GM21515 (cell line): ENCODE measurements around the gene PARN.
"Not testable (repeated sequence)": the region's sequence is repeated elsewhere in the genome, so short reads cannot be mapped to it uniquely, and the experiment has no call there.

Experiments
- ATAC-seq: cut with Tn5 transposase; IDR thresholded peaks from one replicate; pipeline ENCODE4 v1.9.1; 2021; ENCODE audit not compliant: unreplicated experiment

PARN gene

DNA sequence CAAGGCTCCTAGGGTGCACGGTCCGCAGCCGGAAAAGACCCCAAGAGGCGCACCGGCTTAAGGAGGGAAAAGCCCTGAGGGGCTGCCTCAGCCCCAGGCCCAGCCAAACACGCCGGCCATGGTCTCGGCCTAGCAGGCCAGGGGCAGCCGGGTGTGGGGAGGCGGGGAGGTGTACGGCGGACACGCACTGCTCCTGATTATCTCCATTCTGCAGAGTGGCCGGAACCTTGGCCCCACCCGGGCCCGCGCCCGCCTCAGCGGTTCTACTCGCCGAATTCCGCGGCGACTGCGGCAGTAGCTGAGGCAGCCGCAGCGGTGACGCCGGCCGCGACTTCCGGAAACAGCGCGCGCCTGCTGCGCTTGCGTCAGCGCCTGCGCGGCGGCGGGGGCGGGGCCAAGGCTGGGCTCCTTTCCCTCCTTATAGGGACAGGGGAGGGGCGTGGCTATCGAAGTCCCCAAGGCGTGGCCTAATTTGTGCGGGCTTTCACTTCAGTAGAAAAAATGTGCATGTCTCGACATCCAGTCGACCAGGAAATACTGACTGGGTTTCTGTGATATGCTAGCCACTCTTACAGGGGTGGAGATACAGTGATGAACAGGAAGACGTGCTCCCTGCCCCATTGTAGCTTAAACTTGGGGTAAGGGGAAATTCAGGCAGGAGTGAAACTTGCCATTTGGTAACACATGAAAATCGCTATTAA lies at the start of gene PARN:
TSS of gene PARN (minus strand) at position 342 of the 701 bp plus-strand sequence. CDS start at position 207, 135 bp downstream.
- peak; percentile 43 for ATAC-seq

DNA sequence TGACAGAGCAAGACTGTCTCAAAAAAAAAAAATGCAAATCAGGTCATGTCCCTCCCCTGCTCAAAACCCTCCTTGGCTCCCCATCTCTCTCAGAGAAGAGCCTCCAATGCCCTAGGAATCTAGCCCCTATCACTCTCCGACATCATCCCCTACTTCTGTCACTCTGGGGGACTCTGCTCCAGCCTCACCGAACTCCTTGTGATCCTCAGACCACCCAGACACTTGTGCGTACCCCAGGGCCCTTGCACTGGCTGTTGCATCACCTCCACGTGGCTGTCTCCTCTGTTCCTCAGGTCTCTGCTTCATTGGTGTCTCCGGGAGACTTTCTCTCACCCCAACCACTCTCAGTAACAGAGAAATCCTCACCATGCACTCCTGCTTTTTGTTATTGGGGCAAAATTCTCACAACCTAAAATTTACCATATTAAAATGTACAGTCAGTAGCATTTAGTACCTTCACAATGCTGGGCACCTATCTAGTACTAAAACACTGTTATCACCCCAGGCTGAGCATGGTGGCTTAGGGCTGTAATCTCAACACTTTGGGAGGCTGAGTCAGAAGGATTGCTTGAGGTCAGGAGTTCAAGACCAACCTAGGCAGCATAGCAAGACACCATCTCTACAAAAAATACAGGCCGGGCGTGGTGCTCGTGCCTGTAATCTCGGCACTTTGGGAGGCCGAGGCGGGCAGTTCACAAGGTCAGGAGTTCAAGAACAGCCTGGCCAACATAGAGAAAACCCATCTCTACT lies 48.9 kb upstream of the PARN start:
- ATAC-seq = no peak

DNA sequence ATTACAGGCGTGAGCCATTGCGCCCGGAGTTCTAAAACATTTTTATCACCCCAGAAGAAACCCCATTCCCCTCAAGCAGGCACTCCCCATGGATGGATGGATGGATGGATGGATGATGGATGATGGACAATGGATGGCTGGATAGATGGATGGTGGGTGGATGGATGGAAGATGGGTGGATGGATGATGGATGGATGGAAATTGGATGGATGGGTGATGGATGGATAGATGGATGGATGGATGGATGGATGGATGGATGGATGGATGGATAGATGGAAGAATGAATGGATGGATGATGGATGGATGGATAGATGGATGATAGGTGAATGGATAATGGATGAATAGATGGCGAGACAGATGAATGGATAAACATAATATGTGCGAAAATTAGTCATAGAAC lies 47.6 kb upstream of the PARN start:
- ATAC-seq = no peak

DNA sequence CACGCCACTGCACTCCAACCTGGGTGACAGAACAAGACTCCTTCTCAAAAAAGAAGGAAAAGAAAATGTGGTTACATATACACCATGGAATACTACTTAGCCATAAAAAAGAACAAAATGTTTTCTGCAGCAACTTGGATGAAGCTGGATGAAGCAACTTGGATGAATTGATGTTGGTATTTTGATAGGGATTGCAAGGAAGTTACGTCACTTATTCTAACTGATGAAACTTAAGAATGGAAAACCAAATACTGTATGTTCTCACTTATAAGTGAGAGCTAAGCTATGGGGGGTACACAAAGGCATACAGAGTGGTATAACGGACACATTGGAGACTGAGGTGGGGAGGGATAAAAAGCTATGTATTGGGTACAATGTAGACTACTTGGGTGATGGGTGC lies 46.6 kb upstream of the PARN start:
- no peak for ATAC-seq

GRCh38 chr16:14672403-14672971 lies 42.4 kb upstream of the PARN start:
- ATAC-seq = peak; percentile 70

GRCh38 chr16:14669776-14670175 lies 39.7 kb upstream of the PARN start:
- ATAC-seq = no peak

DNA sequence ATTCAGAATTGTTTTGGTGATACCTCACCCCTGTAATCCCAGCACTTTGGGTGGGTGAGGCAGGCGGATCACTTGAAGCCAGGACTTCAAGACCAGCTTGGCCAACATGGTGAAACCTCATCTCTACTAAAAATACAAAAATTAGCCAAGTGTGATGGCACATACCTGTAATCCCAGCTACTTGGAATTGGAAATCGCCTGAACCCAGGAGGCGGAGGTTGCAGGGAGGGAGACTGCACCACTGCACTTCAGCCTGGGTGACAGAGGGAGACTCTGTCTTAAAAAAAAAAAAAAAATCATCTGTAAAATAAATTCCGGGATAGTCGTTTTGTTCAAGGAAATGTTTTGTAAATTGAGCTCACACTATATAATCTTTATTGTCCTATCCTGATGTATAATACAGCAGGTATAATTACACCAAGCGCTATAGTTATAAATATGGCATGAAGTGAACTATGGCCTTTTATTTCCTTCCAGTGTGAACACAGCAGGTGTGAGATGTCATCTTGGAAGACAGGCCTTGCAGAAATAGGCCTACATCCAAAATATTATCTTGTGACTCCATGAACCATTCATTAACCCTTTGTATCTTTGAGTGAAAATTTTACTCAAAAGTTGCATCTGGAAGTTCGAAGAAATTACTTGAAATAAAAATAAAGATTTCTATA lies 38.6 kb upstream of the PARN start:
- no peak for ATAC-seq

DNA sequence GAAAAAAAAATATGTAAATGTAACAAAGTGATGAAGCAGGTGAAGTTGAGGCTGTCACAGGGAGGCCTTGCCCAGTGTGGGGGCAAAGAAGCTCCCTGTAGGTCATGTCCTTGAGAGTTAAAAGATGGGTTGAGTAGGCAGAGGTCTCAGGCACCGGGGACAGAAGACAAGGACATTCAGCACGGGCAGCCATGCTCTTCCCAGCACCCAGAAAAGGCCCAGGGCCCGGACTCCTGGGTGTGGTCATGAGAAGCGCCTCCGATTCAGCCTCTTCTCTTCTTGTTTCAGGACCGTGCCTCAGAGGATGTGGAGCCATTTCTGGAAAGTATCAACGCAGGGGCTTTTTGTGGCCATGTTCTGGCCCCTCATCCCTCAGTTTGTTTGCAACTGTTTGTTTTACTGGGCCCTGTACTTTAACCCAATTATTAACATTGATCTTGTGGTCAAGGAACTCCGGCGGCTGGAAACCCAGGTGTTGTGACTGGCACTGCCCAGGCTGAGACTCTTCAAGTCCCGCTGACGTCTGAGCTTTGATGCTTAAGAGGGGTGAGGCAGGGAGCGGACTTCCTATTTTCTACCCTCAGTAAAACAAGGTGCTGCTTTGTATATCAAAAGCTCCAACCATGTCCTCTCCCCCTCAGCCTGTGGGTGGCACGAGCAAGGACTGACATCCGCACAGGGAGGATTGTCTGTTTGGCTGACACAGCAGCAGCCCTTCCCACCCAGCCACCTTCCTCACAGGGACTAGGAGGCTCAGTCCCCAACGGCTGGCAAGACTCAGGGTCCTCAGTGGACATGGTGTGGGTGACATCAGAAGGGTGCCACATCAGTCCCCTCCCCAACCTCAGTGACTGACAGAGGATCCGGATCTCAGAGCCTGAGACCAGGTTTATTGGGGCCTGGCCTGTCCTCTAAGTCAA lies 37.5 kb upstream of the PARN start:
- no peak for ATAC-seq

DNA sequence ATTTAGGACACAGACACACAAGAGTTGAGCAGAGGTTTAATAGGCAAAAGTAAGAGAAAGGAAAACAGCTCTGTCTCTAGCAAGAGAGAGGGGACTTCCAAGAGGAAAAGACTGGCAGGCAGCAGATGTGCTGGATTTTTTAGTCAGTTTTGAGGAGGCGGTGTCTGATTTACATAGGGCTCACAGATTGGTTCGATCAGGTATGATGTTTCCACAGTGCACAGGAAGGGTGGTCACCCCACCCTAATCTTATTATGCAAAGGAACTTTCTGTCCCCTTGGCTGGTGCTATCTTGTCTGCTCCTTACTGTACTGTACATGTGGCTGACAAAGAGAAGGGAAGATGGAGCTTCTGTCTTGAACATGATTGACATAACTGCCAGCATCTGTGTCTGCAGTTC lies 28.0 kb upstream of the PARN start:
- ATAC-seq = peak; percentile 86

DNA sequence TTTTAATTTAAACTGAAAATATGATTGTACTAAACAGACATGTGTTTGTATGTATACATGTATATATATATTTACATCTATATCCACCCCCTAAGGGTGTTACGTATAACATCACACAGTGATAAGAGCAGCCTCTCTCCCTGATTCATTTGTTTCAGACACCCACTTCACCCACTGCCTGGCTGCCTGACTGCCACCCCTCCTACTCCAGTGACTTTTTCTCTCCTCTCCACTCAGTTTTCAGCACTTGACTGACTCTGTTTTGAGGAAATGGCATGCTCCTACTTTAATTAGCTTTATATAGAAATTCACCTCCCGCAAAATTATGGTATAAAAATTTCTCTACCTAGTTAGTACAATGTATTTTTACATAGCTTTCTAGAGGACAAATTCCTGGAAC lies 22.7 kb upstream of the PARN start:
- ATAC-seq = no peak

- no peak for ATAC-seq
Measured at GRCh38 chr16:14650629-14651028, 20.6 kb upstream of the PARN start.

DNA sequence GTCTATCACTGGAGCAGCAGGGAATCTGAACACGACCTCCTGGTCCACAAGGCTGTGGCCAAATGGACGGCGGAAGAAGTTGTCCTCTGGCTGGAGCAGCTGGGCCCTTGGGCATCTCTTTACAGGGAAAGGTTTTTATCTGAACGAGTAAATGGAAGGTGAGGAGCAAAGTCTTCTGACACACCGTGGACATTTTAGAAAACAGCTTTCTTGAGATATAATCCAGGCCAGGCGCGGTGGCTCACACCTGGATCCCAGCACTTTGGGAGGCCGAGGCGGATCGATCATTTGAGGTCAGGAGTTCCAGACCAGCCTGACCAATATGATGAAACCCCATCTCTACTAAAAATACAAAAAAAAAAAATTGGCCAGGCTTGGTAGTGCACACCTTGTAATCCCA lies 19.8 kb upstream of the PARN start:
- ATAC-seq = no peak

DNA sequence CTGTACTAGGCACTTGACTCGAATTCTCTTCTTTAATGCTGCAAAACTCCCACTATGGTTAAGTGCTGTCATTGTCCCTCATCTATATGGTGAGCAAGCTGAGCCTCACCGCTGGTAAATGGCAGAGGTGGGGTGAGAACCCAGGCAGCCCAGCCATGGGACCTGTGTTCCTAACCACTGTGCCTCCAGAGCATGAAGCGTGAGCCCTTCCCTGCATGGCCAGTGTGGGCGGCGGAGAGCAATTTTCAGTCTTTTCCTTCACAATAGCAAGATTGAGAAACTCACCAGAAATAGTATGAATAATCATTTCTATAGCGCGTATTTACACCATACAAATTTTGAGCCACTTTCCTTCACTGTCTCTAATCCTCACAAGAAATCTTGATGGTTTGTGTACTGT lies 11.9 kb upstream of the PARN start:
- no peak for ATAC-seq

GRCh38 chr16:14641206-14641605 lies 11.1 kb upstream of the PARN start:
- no peak for ATAC-seq

DNA sequence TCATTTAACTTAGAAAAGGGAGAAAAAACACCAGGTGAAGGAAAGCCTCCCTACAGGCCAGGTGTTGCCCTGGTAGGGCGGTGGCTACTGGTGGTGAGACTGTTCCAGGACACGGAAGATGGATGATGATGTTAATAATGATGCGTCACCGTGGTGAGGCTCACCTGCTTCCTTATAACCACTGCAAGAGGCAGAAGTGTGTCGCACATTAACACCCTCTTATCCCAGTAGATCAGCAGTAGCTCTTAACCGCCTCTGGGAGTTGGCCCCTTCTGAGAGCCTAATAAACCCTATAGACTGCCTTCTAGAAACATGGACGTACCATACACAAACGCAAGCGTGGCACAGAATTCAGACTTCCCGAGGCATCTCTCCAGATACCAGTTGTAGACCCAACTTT lies 10.5 kb upstream of the PARN start:
- ATAC-seq = no peak

- ATAC-seq = not testable (repeated sequence)
Measured at GRCh38 chr16:14636951-14637240, 6.8 kb upstream of the PARN start.

DNA sequence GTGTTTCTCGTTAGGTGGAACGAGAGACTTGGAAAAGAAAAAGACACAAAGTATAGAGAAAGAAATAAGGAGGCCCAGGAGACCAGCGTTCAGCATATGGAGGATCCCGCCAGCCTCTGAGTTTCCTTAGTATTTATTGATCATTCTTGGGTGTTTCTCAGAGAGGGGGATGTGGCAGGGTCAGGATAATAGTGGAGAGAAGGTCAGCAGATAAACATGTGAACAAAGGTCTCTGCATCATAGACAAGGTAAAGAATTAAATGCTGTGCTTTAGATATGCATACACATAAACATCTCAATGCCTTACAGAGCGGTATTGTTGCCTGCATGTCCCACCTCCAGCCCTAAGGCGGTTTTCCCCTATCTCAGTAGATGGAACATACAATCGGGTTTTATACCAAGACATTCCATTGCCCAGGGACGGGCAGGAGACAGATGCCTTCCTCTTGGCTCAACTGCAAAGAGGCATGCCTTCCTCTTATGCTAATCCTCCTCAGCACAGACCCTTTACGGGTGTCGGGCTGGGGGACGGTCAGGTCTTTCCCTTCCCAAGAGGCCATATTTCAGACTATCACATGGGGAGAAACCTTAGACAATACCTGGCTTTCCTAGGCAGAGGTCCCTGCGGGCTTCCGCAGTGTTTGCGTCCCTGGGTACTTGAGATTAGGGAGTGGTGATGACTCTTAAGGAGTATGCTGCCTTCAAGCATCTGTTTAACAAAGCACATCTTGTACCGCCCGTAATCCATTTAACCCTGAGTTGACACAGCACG lies 6.3 kb upstream of the PARN start:
- not testable (repeated sequence) for ATAC-seq

- ATAC-seq = no peak
Measured at GRCh38 chr16:14635395-14636165, 5.5 kb upstream of the PARN start.

- no peak for ATAC-seq
Measured at GRCh38 chr16:14634389-14634725, 4.3 kb upstream of the PARN start.
